HG03108 (cell line): ENCODE data around the gene AMTN.

ENCODE experiments used
- ATAC-seq: cut with Tn5 transposase; IDR thresholded peaks from one replicate; pipeline ENCODE4 v1.9.1; 2021; ENCODE audit warnings: moderate library complexity; ENCODE audit not compliant: unreplicated experiment

AMTN gene

DNA sequence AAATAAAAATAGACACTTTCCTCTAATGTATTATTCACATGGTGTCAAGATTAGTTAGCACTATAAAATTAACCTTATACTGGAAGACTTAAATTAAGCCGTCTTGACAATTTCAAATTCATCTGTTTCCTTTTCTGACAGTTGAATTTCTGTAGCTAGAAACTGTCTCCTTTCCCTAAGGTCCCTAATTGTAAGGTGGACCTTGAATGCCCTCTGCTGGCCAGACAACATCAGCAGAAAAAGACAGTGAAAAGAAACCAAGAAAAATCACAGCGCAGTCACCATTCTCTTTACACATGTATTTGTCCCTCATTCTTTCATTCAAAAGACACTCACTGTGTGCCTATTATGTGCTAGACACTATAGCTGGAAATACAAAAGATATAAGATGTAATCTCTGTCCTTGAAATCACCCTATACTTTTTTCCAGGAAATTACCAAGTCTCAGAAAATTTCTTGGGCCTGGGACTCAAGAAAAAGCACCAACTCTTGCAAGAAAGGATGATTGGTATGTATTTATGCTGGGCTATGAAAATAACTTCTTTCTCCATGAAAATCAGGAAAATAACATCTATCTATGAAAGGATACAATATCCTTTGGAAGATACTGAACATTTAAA is 41.0 kb downstream of the AMTN start:
- ATAC-seq: no peak

DNA sequence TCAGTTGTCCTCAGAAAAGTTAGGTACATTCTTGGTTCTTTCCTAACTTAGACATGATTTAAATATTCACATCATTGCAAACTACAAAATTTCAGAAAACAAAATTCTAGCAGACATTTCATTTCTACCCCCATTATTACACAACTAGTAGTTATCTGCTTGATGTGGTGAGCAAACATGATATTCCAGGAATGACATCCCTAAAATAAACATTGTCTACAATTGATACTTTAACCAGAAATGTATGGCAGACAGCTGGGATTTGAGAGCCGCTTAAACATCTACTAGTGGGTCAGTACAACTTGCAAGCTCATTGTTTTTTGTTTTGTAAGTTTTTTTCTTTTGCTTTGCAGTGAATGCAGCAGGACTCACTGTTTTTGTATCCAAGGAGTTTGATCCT is 41.6 kb downstream of the AMTN start:
- no peak for ATAC-seq

DNA sequence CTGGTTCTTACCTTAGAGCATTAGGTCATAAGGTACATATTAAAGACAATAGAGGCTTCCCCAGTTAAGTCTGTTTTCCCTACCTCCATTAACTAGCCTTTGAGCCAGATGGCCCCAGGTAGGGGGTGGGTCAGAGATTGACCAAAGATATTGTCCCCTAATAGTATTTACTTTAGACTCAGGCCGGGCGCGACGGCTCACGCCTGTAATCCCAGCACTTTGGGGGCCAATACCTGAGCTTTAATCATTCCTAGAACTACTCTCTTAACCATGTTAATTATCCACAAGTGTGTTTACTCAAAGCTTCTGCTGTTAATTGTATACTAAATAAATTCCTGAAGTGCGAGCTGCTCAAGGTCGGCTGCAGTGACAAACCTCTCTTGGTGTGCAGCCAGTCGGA is 45.7 kb downstream of the AMTN start:
- ATAC-seq: no peak

DNA sequence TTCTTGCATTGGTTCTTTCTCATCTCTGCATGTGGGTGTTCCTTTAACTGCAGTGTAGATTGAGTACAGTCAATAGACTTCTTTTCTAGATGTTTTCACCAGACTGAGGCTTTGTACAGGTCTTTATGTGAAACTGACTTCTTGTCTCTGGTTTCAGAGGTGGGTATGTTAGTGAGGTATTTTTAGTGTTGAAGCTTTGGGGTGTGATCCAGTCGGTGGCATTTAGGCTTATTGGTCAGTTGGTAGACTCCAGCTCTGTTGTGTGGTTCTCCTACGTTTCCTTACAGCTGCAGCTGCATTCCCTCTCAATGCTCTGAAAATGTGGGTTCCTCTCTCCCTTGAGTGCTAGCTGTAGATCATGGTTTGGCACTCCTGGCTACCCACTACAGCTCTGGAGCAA is 52.4 kb downstream of the AMTN start:
- no peak for ATAC-seq

DNA sequence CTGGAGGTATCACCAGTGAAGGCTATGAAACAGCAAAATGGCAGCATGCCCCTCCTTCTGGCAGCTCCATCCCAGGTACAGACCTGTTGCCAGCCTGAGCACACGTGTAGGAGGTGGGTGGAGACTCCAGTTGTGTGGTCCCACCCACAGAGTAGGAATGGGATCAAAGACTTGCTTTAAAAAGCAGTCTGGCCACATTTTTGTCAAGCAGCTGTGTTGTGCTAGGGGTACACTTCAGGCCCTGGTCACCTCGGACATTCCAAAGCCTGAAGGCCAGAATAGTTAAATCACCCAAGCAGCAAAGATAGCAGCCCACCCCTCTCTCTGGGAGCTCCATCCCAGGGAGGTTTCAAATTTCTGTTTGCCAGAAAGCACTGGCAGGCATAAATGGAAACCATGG is 53.4 kb downstream of the AMTN start:
- no peak for ATAC-seq

DNA sequence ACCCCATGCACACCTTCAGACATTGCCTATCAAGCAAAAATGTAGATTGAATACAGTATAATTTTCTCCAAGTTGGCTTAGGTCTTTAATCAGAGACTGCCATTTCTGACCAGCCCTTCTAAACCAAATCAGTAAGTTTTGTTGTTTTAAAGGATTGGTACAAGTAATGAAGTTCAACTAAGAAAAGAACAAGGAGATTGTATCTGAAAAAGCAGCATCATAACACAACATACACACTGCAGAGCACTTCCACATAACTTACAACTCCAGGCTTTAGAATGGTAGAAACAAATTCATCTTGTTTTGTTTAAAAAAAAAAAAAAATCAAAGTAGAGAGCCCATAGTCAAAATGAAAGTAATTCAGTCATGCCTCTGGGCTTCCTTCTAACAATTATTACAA is 57.6 kb downstream of the AMTN start:
- no peak for ATAC-seq

DNA sequence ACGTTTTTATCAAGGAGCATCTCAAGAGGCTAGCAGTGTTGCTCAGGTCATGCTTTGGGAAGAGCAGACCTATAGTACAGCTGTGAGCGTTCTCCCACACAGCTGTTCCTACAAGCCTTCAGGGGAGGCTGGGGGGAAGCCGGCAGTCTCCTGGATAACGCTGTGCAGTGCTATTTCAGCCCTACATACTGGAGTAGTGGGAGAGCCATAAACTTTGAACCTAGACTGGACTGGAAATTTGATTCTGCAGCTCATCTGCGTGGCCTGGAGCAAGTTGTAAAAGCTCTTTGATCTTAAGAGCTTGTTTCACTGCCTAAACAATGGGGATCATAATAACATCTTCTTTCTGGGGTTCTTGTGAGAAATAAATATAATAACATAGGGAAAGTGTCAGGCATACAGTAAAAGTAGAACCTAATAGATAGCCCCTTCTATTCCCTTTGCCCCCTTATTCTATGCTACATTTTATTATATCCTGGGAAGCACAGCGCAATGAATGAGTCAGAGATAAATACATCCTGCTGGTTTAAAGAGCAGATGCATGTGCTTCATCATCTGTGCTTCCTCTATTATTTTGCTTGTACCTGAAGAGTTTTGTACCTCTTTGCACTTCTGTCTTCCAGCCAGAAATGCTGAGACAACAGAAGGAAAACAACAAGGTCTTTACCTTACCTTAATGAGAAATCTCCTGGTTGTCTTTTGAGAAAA is 59.0 kb downstream of the AMTN start:
- no peak for ATAC-seq

DNA sequence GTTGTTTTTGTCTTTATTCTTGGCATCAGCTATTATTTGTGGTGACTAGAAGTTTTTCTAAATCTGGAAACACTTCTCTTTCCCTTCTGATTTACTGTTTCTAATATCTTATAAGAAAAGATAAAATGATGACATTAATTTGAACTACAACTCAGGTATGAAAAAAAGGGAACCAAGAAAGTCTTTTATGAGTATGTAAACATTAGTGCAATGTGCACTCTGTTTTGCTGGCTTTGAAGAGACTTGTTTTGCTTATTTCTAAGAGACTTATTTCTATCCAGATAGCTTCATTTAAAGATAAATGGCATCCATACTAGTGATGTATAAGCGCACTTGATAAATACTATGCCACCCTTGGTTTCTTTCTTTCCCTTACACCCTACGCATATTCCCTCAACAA is 63.6 kb downstream of the AMTN start:
- no peak for ATAC-seq
